HG03457 (cell line): ENCODE results near the gene TSPAN13.
"Not testable (repeated sequence)": the region's sequence is repeated elsewhere in the genome, so short reads cannot be mapped to it uniquely, and the experiment has no call there.

Experiments used
- ATAC-seq: cut with Tn5 transposase; IDR thresholded peaks from one replicate; pipeline ENCODE4 v1.9.1; 2021; ENCODE audit warnings: moderate number of reproducible peaks; ENCODE audit not compliant: unreplicated experiment

TSPAN13 gene

GRCh38 chr7:16740623-16740953 lies 13.0 kb upstream of the TSPAN13 start:
- ATAC-seq, result no peak

GRCh38 chr7:16740996-16741395 lies 12.6 kb upstream of the TSPAN13 start:
- no peak for ATAC-seq

- no peak for ATAC-seq
These were observed 11.9 kb upstream of the TSPAN13 start for GRCh38 chr7:16741676-16742075.

- no peak for ATAC-seq
These were observed 11.0 kb upstream of the TSPAN13 start for GRCh38 chr7:16742547-16742946.

- ATAC-seq, result no peak
These were observed 10.3 kb upstream of the TSPAN13 start for GRCh38 chr7:16743236-16743635.

- ATAC-seq, result no peak
These were observed 8.9 kb upstream of the TSPAN13 start for GRCh38 chr7:16744518-16745250.

GRCh38 chr7:16745645-16746044 lies 7.9 kb upstream of the TSPAN13 start:
- no peak for ATAC-seq

- ATAC-seq, result no peak
These were observed 6.5 kb upstream of the TSPAN13 start for GRCh38 chr7:16747102-16747501.

GRCh38 chr7:16753932-16754855 lies 639 bp downstream of the TSPAN13 start:
- no peak for ATAC-seq

- no peak for ATAC-seq
These were observed 1.3 kb downstream of the TSPAN13 start for GRCh38 chr7:16754856-16755317.

GRCh38 chr7:16755397-16755796 lies 1.8 kb downstream of the TSPAN13 start:
- no peak for ATAC-seq

GRCh38 chr7:16758036-16758435 lies 4.5 kb downstream of the TSPAN13 start:
- ATAC-seq, result no peak

GRCh38 chr7:16758631-16759611 lies 5.4 kb downstream of the TSPAN13 start:
- ATAC-seq, result no peak

GRCh38 chr7:16759840-16760239 lies 6.3 kb downstream of the TSPAN13 start:
- no peak for ATAC-seq

GRCh38 chr7:16762177-16762576 lies 8.6 kb downstream of the TSPAN13 start:
- ATAC-seq, result no peak

- ATAC-seq, result no peak
These were observed 11.4 kb downstream of the TSPAN13 start for GRCh38 chr7:16764942-16765341.

- no peak for ATAC-seq
These were observed 11.9 kb downstream of the TSPAN13 start for GRCh38 chr7:16765436-16765859.

- not testable (repeated sequence) for ATAC-seq
These were observed 16.4 kb downstream of the TSPAN13 start for GRCh38 chr7:16769994-16770393.

- ATAC-seq, result no peak
These were observed 17.2 kb downstream of the TSPAN13 start for GRCh38 chr7:16770657-16771329.

- ATAC-seq, result no peak
These were observed 19.8 kb downstream of the TSPAN13 start for GRCh38 chr7:16773326-16773725.
